Tibial nerve (tissue), 4 donors: ENCODE data around the gene NPB.

ENCODE experiments used
- EP300 ChIP-seq, 2 donors: sonication (generic); formaldehyde crosslinking; IDR thresholded peaks; one replicate each; pipeline ENCODE4 v1.6.1; 2017; ENCODE audit warnings: antibody characterized with exemption in 2 of 2, mild to moderate bottlenecking in 1 of 2
- POLR2A ChIP-seq, 2 donors: fragments of 450-650 bp; IDR thresholded peaks; one replicate each; pipeline ENCODE4 v1.6.1; 2017; ENCODE audit warnings: antibody characterized with exemption in 2 of 2, mild to moderate bottlenecking in 2 of 2, moderate library complexity in 2 of 2
- TF ChIP-seq, protein P1 (sequence below), 5 experiments: fragments of 200-600 bp in 3 of 5; fragments of 450-650 bp in 2 of 5; sonication (generic) in 3 of 5; IDR thresholded peaks; one replicate each; pipeline ENCODE4 v1.5.1; 2016 to 2019; ENCODE audit warnings: antibody characterized with exemption in 5 of 5, mild to moderate bottlenecking in 3 of 5, moderate library complexity in 2 of 5

DNA sequence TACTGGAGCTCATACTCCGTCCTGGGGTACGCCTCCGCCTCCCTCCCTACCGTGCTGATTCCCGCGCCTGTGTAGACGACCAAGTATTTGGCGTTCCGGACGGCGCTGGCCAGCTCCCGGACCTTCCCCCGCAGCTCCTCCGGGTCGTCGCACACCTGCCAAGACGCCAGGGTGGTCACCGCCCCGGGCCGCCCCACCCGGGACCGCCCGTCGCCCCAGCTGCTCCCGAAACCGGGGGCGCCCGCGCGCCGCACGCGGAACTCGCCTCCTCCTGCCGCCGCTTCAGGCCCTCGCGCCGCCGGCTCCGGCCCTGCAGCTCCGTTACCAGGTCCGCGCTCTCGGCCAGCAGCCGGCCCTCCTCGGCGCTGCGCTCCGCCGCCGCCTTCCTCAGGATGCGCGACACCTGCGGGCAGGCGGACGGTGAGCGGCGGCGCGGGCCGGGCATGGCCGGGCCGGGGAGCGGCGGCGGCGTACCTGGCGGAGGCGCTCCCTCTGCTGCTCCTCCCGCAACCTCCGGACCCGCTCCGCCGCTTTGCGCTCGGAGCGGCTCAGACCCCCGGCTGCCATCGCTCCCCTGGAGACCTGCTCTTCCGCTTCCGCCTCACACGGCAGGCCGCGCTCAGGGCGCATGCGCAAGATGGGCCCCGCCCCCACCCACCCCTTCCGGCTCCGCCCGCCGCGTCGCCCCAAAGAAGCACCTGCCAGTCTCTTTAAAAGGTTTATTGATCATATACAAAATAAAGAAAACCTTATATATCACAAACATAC is 15.7 kb downstream of the NPB start, which contains the start of gene SIRT7:
- peak in 1 of 2 donors; percentile 50 for TF ChIP-seq EP300 (IDR thresholded peaks at IDR 0.05)
- no peak for TF ChIP-seq POLR2A (IDR thresholded peaks at IDR 0.05)
- TF ChIP-seq, protein P1, sequence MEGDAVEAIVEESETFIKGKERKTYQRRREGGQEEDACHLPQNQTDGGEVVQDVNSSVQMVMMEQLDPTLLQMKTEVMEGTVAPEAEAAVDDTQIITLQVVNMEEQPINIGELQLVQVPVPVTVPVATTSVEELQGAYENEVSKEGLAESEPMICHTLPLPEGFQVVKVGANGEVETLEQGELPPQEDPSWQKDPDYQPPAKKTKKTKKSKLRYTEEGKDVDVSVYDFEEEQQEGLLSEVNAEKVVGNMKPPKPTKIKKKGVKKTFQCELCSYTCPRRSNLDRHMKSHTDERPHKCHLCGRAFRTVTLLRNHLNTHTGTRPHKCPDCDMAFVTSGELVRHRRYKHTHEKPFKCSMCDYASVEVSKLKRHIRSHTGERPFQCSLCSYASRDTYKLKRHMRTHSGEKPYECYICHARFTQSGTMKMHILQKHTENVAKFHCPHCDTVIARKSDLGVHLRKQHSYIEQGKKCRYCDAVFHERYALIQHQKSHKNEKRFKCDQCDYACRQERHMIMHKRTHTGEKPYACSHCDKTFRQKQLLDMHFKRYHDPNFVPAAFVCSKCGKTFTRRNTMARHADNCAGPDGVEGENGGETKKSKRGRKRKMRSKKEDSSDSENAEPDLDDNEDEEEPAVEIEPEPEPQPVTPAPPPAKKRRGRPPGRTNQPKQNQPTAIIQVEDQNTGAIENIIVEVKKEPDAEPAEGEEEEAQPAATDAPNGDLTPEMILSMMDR (IDR thresholded peaks at IDR 0.05), result no peak
